Cardiac muscle cell (in vitro differentiated cells and primary cell): ENCODE results near the gene ALPK1. TPM values are rescaled to one million over a fixed set of nuclear protein-coding genes. Genes with fewer than 3 reads are reported as not detected.

Source experiments
- DNase-seq, 2 donors: peaks; one replicate each; pipeline versions ENCODE4 v3.0.0 to v3.0.0-alpha.2; 2010 to 2017; ENCODE audit warnings: low read depth in 1 of 2, low spot score in 1 of 2
- H3K27ac ChIP-seq: fragments of 200-600 bp; sonication (generic); 2 replicates; pipeline ENCODE4 v1.5.1; 2016
- H3K27me3 ChIP-seq: fragments of 200-600 bp; sonication (generic); 2 replicates; pipeline ENCODE4 v1.6.0; 2016; ENCODE audit warnings: control low read depth
- H3K36me3 ChIP-seq: fragments of 200-600 bp; sonication (generic); 2 replicates; pipeline ENCODE4 v1.5.1; 2016; ENCODE audit warnings: control low read depth
- H3K4me1 ChIP-seq: fragments of 200-600 bp; sonication (generic); 2 replicates; pipeline ENCODE4 v1.8.1; 2017; ENCODE audit warnings: low read depth, mild to moderate bottlenecking, mixed run types
- H3K4me3 ChIP-seq: fragments of 200-600 bp; sonication (generic); 2 replicates; pipeline ENCODE4 v1.5.1; 2016; ENCODE audit warnings: mild to moderate bottlenecking
- H3K9me3 ChIP-seq: fragments of 200-600 bp; sonication (generic); 2 replicates; pipeline ENCODE4 v1.5.1; 2017; ENCODE audit warnings: low read depth, mild to moderate bottlenecking, control low read depth
- polyA plus RNA-seq: library from polyadenylated mRNA; unstranded; fragments of >200 nt; fragmentation: Nextera tagmentation; extraction: Ambion mirVana; gene quantifications from 2 replicates; pipeline ENCODE4 v1.2.1, GENCODE V29; 2016
- total RNA-seq: library from RNA; depleted of rRNA; stranded (reverse); fragments of >200 nt; gene quantifications from 2 replicates; pipeline ENCODE4 v1.2.3, GENCODE V29; 2016
- TF ChIP-seq, protein P1 (sequence below): IDR thresholded peaks from 2 replicates; pipeline ENCODE4 v1.5.1; 2012; ENCODE audit warnings: low read depth, mild to moderate bottlenecking, low read length

The ALPK1 gene
- total and polyA plus RNA-seq, 2 experiments from 2014 or later = 0.56 to 0.80 TPM

DNA sequence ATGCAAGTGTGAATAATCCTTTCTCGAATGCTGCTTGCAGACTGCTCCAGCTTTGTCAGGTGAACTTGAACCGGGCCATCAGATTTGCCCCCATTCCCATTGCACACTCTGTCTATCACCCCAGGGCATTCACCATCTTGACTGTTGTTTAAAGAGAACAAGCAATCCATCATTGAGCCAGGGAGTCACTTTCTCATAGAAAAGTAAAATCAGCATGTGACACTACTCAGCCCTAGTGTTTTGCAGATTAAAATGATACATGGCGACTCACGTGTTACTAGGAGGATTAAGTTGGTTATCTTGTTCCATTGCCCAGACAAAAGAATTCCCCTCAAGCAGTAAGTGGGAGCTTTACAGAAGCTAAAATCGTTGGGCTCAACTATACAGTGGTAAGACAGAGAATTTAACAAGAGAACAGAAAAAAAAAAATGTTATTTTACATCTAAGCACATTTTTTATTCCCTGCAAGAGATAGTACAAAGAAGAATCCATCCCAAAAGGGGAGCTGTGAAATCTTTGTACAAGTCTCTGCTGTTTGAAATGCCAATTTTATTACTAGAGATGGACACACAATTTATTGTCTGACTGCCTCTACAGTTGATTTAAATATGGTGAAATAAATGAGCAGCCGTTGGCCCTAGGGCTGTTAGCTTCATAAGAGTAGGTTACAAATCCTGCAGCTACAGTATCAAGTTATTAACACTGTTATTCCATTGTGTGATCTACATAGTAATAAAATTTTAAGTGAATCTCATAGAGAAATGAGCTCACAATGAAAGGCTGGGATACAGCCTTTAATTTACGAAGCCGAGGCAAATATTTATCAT is 151.3 kb downstream of the ALPK1 start:
- Histone ChIP-seq H3K36me3 (no peaks in the 10 kb centered on the region), H3K9me3 (no peaks in the 10 kb centered on the region), H3K4me3 (no peak overlapping the region), H3K27ac (no peak overlapping the region), H3K4me1 (no peaks in the 10 kb centered on the region), H3K27me3 (no peaks in the 10 kb centered on the region)
- TF ChIP-seq, protein P1, sequence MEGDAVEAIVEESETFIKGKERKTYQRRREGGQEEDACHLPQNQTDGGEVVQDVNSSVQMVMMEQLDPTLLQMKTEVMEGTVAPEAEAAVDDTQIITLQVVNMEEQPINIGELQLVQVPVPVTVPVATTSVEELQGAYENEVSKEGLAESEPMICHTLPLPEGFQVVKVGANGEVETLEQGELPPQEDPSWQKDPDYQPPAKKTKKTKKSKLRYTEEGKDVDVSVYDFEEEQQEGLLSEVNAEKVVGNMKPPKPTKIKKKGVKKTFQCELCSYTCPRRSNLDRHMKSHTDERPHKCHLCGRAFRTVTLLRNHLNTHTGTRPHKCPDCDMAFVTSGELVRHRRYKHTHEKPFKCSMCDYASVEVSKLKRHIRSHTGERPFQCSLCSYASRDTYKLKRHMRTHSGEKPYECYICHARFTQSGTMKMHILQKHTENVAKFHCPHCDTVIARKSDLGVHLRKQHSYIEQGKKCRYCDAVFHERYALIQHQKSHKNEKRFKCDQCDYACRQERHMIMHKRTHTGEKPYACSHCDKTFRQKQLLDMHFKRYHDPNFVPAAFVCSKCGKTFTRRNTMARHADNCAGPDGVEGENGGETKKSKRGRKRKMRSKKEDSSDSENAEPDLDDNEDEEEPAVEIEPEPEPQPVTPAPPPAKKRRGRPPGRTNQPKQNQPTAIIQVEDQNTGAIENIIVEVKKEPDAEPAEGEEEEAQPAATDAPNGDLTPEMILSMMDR = no peak
- DNase-seq = no peak

GRCh38 chr4:112449708-112450107 is 152.5 kb downstream of the ALPK1 start:
- Histone ChIP-seq H3K9me3 (no peaks in the 10 kb centered on the region), H3K4me3 (no peak overlapping the region), H3K4me1 (no peaks in the 10 kb centered on the region), H3K27me3 (no peaks in the 10 kb centered on the region), H3K36me3 (no peaks in the 10 kb centered on the region), H3K27ac (no peak overlapping the region)
- DNase-seq = no peak
- TF ChIP-seq, protein P1 = no peak

- H3K27me3 ChIP-seq = no peaks in the 10 kb centered on the region
- DNase-seq = no peak
- H3K27ac ChIP-seq = no peak overlapping the region
- TF ChIP-seq, protein P1 = no peak
- H3K4me3 ChIP-seq = no peak overlapping the region
- no peaks in the 10 kb centered on the region for H3K36me3 ChIP-seq
- H3K4me1 ChIP-seq = no peaks in the 10 kb centered on the region
- H3K9me3 ChIP-seq = no peaks in the 10 kb centered on the region
Measured at GRCh38 chr4:112451104-112451503, 153.9 kb downstream of the ALPK1 start.

DNA sequence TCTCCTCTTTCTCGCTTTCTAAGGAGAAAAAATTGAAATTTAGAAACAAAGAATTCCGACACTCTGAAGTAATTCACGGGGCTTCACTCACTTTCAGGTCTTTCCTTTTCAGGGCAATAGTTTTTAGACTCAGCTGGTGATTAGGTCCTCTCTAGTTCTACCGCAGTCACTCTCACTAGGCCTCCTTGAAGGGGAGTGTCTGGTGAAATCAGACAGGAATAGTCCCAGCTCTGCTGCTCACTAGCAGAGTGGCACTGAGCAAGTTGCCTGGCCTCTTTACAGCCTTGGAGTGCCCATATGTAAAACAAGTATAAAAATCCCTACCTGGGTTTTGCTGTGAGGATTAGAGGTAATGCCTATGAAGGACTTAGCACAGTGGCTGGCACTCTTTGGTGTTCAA is 154.7 kb downstream of the ALPK1 start:
- H3K4me3 ChIP-seq = no peak overlapping the region
- TF ChIP-seq, protein P1 = no peak
- H3K36me3 ChIP-seq = no peaks in the 10 kb centered on the region
- H3K27me3 ChIP-seq = no peaks in the 10 kb centered on the region
- no peaks in the 10 kb centered on the region for H3K9me3 ChIP-seq
- DNase-seq = peak in 1 of 2 donors; percentile 56
- no peak overlapping the region for H3K27ac ChIP-seq
- H3K4me1 ChIP-seq = no peaks in the 10 kb centered on the region

DNA sequence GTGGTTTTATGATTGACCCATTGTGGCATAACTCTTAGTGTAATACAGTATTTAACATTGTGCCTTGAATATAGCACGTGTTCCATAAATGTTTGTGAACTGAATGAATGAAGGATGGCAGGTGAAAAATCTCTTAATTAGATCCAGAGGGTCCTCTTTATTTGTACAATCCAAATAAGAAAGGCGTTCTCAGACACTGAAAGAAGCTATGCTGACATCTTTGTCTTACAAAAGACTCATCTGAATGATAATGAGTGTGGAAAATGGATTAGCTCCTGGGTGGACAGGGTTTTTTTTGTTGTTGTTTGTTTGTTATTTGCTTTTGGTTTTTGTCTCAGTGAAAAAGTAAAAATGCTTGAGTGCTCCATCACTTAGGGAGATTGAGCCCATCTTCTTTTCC is 156.2 kb downstream of the ALPK1 start:
- TF ChIP-seq, protein P1 = no peak
- no peak overlapping the region for H3K27ac ChIP-seq
- no peaks in the 10 kb centered on the region for H3K27me3 ChIP-seq
- DNase-seq = no peak
- H3K9me3 ChIP-seq = no peaks in the 10 kb centered on the region
- H3K4me1 ChIP-seq = no peaks in the 10 kb centered on the region
- H3K4me3 ChIP-seq = no peak overlapping the region
- H3K36me3 ChIP-seq = no peaks in the 10 kb centered on the region
